ENCODE measurements around the gene MAN2B2.

GRCh38 chr4:6557856-6558255, 17.1 kb upstream of the MAN2B2 start:
- TF ChIP-seq POLR2A (IDR thresholded peaks at IDR 0.05), result no peak
- no peak for TF ChIP-seq CTCF (IDR thresholded peaks at IDR 0.05 in 4 of 5, conservative IDR thresholded peaks at IDR 0.05 in 1 of 5)
